ENCODE results near the gene PARD6B. TPM values are rescaled to one million over a fixed set of nuclear protein-coding genes. Genes with fewer than 3 reads are reported as not detected.

Gene PARD6B
- total and polyA plus RNA-seq, 2 of the 13 experiments (the other 11 are each of a cell fraction or from before 2014, with no cell fraction given) = 6.9 to 22.2 TPM

DNA sequence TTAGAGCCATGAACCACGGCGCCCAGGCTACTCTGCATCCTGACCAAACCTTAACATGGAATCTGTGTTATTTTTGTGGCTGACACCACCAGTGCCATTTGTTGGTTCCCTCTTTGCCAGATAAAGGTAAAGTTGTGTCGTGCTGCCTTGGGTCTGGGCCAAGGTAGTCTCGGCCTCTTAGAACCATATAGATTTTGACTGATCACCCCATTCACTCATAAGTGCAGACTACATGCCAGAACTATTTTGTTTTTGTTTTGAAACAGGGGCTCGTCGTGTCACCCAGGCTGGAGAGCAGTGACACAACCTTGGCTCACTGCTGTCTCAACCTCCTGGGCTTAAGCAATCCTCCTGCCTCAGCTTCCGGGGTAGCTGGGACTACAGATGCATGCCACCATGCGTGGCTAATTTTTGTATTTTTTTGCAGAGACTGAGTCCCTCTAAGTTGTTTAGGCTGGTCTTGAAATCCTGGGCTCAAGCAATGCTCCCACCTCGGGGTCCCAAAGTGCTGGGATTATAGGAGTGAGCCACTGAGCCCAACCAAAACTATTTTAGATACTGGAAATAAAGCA, 20.8 kb upstream of the PARD6B start (continued):
- TF ChIP-seq, protein P1, sequence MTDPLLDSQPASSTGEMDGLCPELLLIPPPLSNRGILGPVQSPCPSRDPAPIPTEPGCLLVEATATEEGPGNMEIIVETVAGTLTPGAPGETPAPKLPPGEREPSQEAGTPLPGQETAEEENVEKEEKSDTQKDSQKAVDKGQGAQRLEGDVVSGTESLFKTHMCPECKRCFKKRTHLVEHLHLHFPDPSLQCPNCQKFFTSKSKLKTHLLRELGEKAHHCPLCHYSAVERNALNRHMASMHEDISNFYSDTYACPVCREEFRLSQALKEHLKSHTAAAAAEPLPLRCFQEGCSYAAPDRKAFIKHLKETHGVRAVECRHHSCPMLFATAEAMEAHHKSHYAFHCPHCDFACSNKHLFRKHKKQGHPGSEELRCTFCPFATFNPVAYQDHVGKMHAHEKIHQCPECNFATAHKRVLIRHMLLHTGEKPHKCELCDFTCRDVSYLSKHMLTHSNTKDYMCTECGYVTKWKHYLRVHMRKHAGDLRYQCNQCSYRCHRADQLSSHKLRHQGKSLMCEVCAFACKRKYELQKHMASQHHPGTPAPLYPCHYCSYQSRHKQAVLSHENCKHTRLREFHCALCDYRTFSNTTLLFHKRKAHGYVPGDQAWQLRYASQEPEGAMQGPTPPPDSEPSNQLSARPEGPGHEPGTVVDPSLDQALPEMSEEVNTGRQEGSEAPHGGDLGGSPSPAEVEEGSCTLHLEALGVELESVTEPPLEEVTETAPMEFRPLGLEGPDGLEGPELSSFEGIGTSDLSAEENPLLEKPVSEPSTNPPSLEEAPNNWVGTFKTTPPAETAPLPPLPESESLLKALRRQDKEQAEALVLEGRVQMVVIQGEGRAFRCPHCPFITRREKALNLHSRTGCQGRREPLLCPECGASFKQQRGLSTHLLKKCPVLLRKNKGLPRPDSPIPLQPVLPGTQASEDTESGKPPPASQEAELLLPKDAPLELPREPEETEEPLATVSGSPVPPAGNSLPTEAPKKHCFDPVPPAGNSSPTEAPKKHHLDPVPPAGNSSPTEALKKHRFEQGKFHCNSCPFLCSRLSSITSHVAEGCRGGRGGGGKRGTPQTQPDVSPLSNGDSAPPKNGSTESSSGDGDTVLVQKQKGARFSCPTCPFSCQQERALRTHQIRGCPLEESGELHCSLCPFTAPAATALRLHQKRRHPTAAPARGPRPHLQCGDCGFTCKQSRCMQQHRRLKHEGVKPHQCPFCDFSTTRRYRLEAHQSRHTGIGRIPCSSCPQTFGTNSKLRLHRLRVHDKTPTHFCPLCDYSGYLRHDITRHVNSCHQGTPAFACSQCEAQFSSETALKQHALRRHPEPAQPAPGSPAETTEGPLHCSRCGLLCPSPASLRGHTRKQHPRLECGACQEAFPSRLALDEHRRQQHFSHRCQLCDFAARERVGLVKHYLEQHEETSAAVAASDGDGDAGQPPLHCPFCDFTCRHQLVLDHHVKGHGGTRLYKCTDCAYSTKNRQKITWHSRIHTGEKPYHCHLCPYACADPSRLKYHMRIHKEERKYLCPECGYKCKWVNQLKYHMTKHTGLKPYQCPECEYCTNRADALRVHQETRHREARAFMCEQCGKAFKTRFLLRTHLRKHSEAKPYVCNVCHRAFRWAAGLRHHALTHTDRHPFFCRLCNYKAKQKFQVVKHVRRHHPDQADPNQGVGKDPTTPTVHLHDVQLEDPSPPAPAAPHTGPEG (CRISPR knock-in tag; IDR thresholded peaks at IDR 0.05) = no peak
- TF ChIP-seq, protein P2, sequence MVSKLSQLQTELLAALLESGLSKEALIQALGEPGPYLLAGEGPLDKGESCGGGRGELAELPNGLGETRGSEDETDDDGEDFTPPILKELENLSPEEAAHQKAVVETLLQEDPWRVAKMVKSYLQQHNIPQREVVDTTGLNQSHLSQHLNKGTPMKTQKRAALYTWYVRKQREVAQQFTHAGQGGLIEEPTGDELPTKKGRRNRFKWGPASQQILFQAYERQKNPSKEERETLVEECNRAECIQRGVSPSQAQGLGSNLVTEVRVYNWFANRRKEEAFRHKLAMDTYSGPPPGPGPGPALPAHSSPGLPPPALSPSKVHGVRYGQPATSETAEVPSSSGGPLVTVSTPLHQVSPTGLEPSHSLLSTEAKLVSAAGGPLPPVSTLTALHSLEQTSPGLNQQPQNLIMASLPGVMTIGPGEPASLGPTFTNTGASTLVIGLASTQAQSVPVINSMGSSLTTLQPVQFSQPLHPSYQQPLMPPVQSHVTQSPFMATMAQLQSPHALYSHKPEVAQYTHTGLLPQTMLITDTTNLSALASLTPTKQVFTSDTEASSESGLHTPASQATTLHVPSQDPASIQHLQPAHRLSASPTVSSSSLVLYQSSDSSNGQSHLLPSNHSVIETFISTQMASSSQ (IDR thresholded peaks at IDR 0.05; ENCODE audit: low read depth) = no peak
- TF ChIP-seq, protein P2 (CRISPR knock-in tag; IDR thresholded peaks at IDR 0.05; ENCODE audit: borderline replicate concordance) = no peak
- TF ChIP-seq ZNF547 (CRISPR knock-in tag; IDR thresholded peaks at IDR 0.05) (no peak), RFXAP (CRISPR knock-in tag; IDR thresholded peaks at IDR 0.05; ENCODE audit: borderline replicate concordance) (no peak), HIVEP1 (CRISPR knock-in tag; IDR thresholded peaks at IDR 0.05) (no peak), ZNF484 (CRISPR knock-in tag; IDR thresholded peaks at IDR 0.05; ENCODE audit: borderline replicate concordance, low read depth) (no peak), ELF3 (CRISPR knock-in tag; IDR thresholded peaks at IDR 0.05) (peak; percentile 82), POGZ (CRISPR knock-in tag; IDR thresholded peaks at IDR 0.05) (no peak), TBL1XR1 (IDR thresholded peaks at IDR 0.05; ENCODE audit: borderline replicate concordance, low read length, partially characterized antibody) (no peak), PRPF4 (IDR thresholded peaks at IDR 0.05; ENCODE audit: low read depth, low read length, poor library complexity, severe bottlenecking) (no peak), ZNF652 (CRISPR knock-in tag; IDR thresholded peaks at IDR 0.05; ENCODE audit: borderline replicate concordance, low read depth) (no peak), ZNF777 (CRISPR knock-in tag; IDR thresholded peaks at IDR 0.05) (0 out of 2 replicates have a peak, but pooled peaks have one; percentile 12), RCOR2 (CRISPR knock-in tag; IDR thresholded peaks at IDR 0.05) (no peak), HES4 (CRISPR knock-in tag; IDR thresholded peaks at IDR 0.05; ENCODE audit: borderline replicate concordance) (no peak), SKI (IDR thresholded peaks at IDR 0.05; ENCODE audit: partially characterized antibody) (no peak)
- TF ChIP-seq, protein P3, sequence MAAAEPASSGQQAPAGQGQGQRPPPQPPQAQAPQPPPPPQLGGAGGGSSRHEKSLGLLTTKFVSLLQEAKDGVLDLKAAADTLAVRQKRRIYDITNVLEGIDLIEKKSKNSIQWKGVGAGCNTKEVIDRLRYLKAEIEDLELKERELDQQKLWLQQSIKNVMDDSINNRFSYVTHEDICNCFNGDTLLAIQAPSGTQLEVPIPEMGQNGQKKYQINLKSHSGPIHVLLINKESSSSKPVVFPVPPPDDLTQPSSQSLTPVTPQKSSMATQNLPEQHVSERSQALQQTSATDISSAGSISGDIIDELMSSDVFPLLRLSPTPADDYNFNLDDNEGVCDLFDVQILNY (CRISPR knock-in tag; conservative IDR thresholded peaks at IDR 0.05) = no peak
- TF ChIP-seq, protein P4, sequence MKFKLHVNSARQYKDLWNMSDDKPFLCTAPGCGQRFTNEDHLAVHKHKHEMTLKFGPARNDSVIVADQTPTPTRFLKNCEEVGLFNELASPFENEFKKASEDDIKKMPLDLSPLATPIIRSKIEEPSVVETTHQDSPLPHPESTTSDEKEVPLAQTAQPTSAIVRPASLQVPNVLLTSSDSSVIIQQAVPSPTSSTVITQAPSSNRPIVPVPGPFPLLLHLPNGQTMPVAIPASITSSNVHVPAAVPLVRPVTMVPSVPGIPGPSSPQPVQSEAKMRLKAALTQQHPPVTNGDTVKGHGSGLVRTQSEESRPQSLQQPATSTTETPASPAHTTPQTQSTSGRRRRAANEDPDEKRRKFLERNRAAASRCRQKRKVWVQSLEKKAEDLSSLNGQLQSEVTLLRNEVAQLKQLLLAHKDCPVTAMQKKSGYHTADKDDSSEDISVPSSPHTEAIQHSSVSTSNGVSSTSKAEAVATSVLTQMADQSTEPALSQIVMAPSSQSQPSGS (CRISPR knock-in tag; IDR thresholded peaks at IDR 0.05) = no peak

Data from HepG2 (cell line).